HG02678 (cell line): Measurements from ENCODE around the gene SIVA1.

Source experiments
- ATAC-seq: cut with Tn5 transposase; IDR thresholded peaks from one replicate; pipeline ENCODE4 v1.9.1; 2021; ENCODE audit warnings: mild to moderate bottlenecking, moderate library complexity; ENCODE audit not compliant: unreplicated experiment

The SIVA1 gene

DNA sequence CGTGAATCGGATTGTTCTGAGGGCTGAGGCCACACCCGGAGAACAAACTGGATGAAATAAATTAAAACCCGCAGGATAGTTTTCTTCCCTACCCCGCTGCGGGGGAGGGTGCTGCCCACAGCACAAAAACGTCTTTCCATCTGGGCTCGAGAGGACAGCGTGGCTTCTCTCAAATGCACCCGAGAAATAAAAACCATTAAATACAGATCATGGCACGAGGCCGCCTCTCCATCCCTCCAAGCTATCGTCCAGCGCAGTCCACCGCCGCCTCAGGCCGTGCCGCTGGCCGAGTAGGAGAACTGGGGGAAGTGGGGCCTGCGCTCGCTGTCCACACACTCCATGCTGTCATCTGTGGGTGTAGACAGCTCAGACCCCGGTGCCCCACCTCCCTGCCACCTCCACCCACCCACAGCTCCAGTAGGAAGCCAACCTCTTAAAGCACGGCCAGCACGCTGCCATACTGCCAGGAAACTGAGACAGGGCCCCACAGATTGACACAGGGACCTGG lies 17.2 kb downstream of the SIVA1 start:
- no peak for ATAC-seq

DNA sequence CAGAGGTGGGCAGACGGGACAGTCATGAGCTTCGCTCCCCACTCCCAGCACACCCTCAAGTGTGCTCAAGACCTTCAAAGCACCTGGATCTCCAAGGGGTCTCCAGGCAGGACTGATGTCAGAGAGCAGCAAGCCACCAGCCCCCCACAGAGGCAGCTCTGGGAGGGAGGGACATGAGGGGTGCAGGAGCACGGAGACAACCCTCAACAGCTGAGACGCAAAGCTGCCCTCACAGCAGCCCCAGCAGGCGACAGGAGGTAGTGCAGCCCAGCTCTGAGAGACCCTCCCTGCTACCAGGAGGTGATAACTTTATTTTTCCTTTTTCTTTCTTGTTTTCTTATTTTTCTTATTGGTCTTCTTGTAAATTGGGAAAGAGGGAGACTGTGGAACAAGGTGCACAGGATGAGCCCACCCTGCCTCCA lies 17.9 kb downstream of the SIVA1 start:
- no peak for ATAC-seq

DNA sequence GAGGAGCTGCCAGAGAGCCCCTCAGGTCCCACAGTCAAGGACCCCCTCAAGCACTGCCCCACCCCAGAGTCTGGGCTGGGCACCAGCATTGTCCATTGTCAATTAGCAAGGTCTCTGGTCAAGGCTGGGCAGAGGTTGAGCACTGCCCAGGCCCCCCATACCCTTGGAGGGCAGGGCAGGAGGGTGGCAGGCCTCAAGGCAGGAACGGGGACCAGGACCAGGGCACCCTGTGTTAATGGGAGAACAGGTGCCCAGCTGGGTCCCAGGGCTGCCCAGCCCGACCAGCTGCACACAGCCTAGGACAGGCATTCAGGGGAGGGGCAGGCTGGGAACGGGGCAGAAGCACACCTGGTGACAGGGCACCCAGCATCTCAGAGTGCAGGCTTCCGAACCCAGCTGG lies 18.4 kb downstream of the SIVA1 start:
- ATAC-seq = no peak

DNA sequence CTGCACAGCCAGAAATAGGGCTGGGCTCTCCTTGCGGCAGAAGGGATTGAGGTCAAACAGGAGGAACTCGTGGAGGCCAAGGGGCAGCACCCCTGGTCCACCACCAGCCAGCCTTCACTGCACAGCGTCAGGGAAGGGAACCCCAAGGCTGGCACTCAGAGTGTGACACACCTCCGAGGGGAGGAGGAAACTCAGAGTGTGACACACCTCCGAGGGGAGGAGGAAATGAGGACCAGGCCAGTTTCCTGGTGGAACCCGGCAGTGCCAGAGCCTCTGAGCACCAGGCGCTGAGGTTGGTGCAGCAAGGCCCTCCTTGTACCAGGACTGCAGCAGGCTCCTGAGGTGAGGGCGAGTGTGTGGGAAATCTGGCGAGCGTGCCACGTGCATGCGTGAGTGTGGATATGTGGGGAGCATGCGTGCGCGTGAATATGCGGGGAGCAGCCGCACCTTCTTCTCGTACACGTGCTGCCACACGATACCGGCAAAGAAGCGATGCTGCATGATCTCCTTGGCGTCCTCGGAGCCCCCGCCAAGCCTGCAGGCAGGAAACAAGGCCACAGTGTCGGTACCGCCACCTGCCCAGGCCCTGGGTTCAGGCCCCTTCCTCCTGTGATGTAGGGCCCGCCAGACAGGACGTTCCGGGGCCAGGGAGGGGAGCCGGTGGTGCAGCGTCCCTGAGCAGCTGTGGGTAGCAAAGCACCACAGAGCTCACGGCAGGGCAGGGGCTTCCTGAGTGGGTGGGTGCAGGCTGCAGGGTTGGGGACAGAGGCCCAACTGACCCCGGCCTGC lies 19.2 kb downstream of the SIVA1 start:
- ATAC-seq = no peak

DNA sequence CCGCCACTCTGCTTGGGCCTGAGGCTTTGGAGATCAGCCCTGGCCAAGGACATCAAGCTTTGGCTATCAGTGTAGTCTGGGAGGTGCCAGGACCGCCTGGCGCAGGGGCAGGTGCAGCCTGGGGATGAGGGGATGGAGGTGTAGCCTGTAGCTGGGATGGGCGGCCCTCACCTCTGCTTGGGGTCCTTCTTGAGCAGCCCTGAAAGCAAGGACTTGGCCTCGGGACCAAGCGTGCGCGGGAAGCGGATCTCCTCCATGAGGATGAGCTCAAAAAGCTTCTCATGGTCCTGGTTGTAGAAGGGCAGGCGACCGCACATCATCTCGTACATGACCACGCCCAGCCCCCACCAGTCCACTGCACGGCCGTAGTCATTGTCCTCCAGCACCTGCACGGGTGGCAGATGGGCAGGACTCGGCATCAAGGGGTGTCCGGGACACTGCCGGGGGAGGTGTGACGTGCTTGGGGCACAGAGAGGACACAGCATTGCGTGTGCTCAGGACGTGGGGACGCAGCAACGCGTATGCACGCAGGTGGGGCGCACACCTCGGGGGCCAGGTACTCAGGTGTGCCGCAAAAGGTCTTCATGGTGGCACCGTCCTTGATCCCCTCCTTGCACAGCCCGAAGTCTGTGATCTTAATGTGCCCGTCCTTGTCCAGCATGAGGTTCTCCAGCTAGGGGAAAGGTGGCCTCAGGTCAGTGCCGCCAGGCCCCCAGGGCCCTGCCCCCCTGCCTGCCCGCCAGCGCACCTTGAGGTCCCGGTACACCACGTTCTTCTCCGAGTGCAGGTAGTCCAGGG lies 20.0 kb downstream of the SIVA1 start:
- no peak for ATAC-seq

DNA sequence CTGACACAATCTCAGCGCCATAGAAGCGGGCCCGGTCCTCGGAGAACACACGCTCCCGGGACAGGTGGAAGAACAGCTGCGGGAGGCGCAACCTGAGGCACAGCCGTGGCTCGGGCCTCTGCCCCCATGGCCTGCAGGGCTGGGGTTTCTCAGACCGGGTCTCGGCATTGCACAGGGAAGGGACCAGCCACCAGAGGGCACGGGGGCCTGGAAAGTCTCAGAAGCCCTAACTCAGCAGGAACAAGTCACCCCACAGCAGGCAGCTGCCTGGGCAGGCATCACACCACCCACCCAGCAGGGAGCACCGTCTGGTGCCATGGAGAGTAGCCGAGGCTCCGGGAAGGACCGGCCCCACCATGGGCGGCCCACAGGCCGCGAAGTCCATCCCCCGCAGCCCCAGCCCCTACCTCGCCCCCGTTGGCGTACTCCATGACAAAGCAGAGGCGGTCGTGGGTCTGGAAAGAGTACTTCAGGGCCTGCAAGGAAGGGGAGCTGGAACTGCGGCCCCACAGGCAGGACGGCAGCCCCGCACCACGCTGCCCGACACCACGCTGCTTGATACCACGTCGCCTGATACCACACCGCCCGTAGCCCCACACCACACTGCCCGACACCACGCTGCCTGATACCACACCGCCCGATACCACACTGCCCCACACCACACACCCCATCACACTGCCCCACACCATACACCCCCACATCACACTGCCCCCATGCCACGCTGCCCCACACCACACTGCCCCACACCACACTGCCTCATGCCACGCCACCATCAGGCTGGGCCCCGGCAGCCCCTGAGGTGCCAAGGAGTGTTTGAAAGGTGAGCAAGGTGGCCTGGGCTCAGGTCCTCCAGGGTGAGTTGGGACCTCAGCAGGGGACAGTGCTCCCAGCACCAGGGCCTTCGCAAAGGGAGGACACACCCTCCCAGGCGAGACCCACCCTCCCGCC lies 20.8 kb downstream of the SIVA1 start:
- no peak for ATAC-seq

DNA sequence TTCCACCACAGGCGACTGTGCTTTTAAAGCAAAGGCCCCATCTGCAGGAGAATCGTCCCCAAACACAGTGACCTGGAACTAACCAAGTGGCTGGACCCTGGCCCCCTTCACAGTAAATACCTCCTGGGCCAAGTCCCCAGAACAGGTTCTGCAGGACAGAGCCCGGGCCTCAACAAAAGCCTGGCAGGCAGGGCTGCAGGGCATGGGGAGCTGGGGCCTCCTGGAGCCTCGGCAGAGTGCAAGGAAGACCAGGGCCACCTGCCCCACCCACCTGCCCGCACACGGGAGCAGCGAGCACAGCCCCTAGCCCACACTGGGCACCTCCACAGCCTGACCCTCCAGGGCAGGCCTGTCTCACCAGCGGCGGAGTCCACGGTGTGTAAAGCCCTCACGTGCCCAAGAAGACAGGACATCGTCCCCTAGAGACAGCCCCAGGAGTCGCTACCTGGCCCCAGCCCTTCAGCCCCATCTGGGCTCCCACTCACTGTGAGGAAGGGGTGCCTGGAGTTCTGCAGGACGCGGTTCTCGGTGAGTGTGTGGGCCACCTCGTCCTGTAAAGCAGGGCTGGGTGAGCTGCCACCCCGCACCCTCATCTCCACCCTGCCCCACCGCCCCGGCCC lies 21.6 kb downstream of the SIVA1 start:
- no peak for ATAC-seq

DNA sequence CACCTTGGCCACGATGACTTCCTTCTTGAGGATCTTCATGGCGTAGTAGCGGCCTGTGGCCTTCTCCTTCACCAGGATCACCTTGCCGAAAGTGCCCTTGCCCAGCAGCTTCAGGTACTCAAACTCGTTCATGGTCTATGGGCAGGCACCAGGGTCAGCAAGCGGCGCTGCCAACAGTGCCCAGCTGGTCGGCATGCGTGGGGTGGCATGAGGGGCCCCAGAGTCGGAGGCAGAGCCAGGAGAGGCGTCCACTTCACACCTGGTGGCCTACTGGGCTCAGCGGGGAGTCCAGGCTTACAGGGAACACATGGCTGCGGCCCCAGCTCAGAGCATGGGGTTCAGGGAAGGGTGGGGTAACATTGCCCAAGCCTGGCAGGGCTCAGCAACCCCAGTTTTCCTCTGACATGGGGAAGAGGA lies 22.1 kb downstream of the SIVA1 start:
- ATAC-seq = no peak

DNA sequence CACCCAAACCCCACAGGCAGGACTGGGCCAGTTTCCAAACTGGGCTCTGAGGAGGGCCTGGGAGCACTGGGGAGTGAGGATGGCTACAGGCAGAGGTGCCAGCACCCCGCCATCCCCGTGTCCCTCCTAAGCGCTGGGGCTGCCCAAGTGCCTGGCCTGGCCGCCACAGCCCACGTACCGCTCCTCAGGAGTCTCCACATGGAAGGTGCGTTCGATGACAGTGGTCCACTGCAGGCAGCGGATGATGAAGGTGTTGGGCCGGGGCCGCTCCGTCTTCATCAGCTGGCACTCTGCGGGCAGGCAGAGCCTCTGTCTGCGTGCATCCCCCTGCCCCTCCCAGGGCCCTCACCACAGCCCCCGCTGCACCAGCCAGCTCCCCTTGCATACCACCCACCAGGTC lies 23.5 kb downstream of the SIVA1 start:
- no peak for ATAC-seq

DNA sequence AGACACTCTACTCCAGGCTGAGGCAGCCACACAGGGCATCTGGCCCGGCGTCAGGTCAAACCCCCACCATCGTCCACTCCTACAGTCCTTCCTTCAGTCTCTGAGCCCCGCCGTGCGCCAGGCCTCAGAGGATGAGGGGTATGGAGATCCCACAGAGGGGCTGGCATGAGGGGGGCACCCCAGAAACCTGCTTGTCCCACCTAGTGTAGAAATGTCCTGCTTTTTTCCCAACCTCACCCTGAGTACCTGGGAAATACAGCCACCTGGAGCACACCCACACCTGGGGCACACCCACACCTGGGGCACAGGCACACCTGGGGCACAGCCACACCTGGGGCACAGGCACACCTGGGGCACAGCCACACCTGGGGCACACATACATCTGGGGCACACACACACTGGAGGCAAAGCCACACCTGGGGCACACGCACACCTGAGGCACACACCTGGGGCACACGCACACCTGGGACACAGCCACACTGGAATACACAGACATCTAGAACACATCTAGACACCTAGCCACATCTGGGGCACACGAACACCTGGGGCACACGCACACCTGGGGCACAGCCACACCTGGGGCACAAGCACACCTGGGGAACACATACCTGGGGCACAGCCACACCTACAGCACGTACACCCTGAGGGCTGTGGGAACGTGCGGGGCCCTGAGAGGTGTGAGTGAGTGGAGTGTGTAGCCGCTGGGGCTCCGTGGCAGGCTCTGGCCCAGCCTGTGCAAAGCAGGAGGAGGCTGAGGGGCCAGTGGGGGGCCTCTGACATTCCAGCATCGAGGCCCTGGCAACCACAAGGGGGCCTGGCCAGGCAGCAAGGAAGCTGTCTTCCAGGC lies 24.2 kb downstream of the SIVA1 start:
- no peak for ATAC-seq

DNA sequence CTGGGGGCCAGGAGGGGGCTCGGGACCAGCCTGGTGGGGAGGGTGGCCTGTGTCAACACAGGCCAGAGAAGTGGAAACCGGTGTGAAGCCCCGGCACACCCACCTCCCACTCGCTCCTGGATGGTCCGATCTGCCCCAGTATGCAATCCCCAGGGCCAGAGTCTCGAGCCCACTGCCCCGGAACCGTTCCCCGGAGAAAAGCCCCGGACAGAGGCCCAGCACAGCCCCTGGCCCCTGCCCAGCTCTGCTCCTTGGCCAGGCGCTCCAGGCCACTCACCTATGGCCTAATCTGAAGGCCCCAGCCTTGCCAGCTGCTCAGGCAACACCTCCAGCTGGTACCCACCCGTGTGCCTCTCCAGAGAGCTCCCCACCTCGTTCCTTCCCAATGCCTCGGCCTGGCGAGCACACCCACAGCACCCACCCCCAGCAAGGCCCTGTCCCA lies 24.9 kb downstream of the SIVA1 start:
- no peak for ATAC-seq

DNA sequence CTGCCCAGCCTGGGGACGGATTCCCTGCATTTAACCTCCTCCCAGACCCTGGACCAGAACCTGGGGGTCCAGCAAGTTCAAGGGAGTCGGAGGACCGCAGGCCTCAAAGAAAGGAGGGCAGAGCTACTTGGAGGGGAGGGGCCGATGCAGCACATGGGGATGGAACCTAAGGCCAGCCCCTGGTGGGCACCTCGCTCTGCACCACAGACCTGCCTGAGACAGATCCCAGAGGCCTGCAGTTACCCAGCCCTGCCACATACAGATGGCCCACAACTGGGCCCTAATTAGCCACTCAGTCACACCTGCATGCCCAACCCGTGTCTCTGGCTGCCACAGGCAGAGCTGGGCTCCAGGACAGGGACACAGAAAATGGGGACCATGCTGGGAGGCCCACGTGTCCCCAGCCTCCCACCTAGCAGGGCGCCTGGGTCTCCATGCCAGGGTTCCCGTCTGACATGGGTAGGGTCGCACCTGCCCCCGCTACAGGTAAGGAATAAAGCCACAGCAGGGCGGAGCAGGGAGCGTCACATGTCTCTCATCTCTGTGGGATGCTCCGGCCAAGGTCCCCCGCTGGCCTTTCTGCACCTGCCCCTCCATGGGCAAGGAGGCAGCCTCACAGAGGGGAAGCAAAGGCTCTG lies 25.9 kb downstream of the SIVA1 start:
- ATAC-seq = no peak

DNA sequence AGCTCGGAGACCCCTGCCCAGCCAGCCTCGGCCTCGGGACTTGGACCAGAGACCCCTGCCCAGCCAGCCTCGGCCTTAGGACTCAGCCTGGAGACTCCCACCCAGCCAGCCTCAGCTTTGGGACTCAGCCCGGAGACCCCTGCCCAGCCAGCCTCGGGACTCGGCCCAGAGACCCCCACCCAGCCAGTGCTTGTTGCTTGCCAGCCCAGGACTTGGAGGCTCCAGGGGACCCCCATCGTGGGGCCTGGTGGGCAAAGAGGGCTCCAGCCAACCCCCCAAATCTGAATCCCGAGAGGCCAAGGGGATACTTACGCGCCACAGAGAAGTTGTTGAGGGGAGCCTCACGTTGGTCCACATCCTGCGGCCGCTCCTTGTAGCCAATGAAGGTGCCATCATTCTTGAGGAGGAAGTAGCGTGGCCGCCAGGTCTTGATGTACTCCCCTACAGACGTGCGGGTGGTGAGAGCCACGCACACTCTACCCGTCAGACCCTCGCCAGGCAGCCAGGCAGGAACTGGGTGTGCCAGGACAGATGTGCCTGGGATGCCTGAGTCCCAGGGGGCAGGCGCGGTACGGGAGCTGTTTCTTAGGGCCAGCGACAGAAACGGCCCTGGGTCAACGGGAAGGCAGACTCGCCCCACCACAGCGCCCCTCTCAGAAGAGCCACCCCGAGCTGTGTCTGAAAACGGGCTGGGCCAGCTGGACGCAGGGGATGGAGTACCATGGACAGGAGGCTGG lies 27.0 kb downstream of the SIVA1 start:
- no peak for ATAC-seq

DNA sequence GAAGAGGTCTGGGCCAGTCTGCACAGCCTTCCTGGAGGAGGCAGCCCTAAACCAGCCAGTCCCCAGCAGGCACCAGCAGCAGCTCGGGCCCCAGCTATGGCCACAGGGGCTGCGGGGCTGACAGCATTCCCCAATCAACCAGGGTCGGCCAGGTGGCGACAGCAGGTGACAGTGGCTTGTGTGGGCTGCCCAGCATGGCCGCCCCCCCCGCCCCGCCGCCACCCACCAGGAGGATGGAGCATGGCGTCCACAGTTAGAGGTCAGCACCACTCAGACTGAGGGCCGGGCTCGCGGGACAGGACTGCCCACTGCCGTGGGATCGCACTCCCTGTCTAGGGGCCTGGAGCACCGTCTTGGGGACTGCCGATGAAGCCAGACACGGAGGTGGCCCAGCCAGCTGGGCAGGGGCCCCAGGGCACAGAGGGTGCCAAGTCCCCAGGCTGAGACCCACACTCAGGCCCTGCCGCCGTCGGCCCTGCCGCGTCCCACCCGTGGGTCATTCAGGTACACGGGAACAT lies 27.6 kb downstream of the SIVA1 start:
- ATAC-seq = no peak

DNA sequence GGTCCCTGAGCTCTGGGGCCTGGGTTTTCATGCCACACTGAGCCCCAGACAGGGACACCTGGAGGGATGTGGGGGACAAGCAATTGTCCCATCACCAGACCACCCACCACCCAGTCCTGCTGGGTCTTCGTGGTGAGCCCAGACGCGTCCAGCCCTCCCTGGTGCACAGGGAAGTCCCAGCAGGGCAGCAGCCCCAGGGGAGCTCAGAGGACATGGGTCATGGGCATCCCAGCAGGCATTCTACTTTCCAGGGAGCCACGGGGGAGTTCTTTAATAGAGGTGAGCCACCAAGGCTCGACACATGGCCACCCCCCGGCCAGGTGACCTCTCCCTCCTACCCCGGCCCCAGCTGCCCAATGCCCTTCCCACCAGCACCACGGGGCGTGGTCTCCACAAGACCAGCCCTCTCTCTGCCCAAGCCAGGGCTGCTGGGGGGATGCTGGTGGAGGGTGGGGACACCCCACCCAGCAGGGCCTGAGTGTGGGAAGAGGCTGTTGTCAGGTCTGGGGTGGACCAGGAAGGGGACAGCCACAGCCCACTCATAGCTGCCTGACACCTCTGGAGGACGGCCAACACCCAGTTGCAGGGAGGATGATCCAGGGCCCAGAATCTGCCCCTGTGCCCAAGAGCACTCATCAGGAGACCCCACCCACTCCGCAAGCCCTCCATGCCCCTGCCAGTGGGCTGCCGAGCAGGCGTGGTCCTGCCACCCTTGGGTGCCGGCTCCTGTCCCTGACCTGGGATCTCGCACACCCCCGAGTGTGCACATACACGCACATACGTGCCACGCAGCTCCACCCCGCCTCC lies 28.5 kb downstream of the SIVA1 start:
- no peak for ATAC-seq

DNA sequence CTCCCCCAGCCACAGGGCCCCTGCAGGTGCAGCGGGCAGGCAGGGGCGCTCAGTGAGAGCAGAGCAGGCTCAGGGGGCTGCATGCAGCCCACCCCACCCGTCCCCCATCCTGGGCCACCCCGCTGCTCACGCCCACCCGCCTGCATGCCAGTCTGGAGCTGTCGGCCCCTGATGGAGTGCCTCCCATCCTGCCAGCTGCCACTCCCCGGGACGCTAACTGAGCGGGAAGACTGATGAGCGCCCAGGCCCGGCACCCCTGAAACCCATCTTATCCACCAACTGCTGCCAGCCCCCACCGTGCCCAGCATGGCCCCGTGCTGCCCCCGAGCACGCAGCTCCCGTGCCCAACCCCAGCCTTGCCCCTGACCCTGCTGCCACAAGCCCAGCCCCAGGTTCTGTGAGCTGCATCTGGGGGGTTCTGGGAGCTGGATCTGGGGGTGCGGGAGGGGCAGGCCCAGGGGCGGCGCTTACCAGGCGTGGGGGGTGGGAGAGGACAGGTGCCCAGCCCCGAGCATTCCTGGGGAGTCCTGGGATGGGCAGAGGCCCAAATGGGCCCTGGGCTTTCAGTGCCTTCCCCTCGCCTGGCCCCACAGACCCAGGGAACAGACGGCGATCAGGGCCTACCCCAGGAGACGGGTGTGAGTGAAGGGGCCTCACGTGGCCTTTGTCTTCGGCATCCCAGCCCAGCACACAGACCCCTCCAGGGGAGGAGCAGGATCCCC lies 29.3 kb downstream of the SIVA1 start:
- ATAC-seq = no peak

DNA sequence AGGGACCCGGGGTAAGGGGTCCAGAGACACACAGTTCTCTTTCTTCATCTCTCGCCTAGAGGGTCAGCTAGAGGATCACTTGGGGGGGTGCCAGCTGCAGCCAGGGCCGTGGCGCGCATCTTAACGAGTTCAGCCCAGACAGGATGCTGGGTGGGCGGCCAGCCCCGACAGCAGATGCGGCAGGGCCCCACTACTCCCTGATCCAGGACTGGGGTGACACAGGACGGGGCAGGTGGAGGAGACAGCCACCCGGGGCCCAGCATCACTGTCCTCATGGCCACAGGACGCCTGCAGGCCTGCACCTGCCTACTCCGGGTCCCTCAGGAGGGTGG lies 29.8 kb downstream of the SIVA1 start:
- ATAC-seq = no peak
